Heart right ventricle (tissue), 16 donors: ENCODE measurements around the gene MAML1. TPM values are rescaled to one million over a fixed set of nuclear protein-coding genes. Genes with fewer than 3 reads are reported as not detected.

Experiments used
- ATAC-seq, 8 donors: fragments of 200-7000 bp; cut with Tn5 transposase; one replicate each; pipeline ENCODE4 v1.9.1; 2020; ENCODE audit warnings: mild to moderate bottlenecking in 8 of 8, moderate library complexity in 8 of 8, moderate number of reproducible peaks in 1 of 8
- DNase-seq, 2 donors: peaks; one replicate each; pipeline ENCODE4 v3.0.0-alpha.2; 2020
- H3K27ac ChIP-seq, 10 donors: fragments of 200-600 bp; sonication (generic) in 2 of 10; one replicate each; pipeline versions ENCODE4 v1.5.0 to v1.8.0; 2020 to 2022; ENCODE audit warnings: mild to moderate bottlenecking in 3 of 10
- H3K27me3 ChIP-seq, 7 donors: fragments of 200-600 bp; one replicate each; pipeline ENCODE4 v1.8.0; 2021 to 2022; ENCODE audit warnings: mild to moderate bottlenecking in 2 of 7
- H3K36me3 ChIP-seq, 9 donors: fragments of 200-600 bp; sonication (generic) in 1 of 9; one replicate each; pipeline versions ENCODE4 v1.5.0 to v1.8.0; 2020 to 2022; ENCODE audit warnings: mild to moderate bottlenecking in 2 of 9
- H3K4me1 ChIP-seq, 9 donors: fragments of 200-600 bp; sonication (generic) in 1 of 9; one replicate each; pipeline versions ENCODE4 v1.5.0 to v1.8.0; 2020 to 2022; ENCODE audit warnings: mild to moderate bottlenecking in 4 of 9
- H3K4me3 ChIP-seq, 10 donors: fragments of 200-600 bp; sonication (generic) in 2 of 10; one replicate each; pipeline versions ENCODE4 v1.5.0 to v1.8.0; 2020 to 2022; ENCODE audit warnings: mild to moderate bottlenecking in 7 of 10, moderate library complexity in 2 of 10
- H3K9me3 ChIP-seq, 11 donors: fragments of 200-600 bp in 10 of 11; sonication (generic) in 2 of 11; one replicate each; pipeline versions ENCODE4 v1.5.0 to v1.8.0; 2013 to 2022; ENCODE audit warnings: mild to moderate bottlenecking in 2 of 11, control low read depth in 1 of 11, moderate library complexity in 1 of 11
- CTCF ChIP-seq, 9 donors: fragments of 200-600 bp; sonication (generic) in 2 of 9; IDR thresholded peaks; one replicate each; pipeline versions ENCODE4 v1.5.0 to v1.8.0; 2021 to 2022; ENCODE audit warnings: antibody characterized with exemption in 9 of 9, mild to moderate bottlenecking in 5 of 9, moderate library complexity in 1 of 9
- whole genome bisulfite sequencing, 2 donors: extraction: QIAGEN DNeasy Blood & Tissue Kit; methylation state at CpG; one replicate each; pipeline ENCODE4 v1.1.7; 2013; ENCODE audit warnings: inconsistent platforms in 1 of 2; 5-methylcytosine and 5-hydroxymethylcytosine counted together
- intact Hi-C, 10 donors: fragments of 100-400 bp; cut with DNase I; formaldehyde crosslinking; loops; one replicate each; pipeline versions ENCODE4 v1.11.1 to v1.14.2; 2022
- polyA plus RNA-seq, 2 donors: library from polyadenylated mRNA; stranded (reverse); fragments of 200-250 nt; gene quantifications; one replicate each; pipeline ENCODE4 v1.2.3, GENCODE V29; 2013
- total RNA-seq, 10 donors: library from RNA; stranded (reverse); fragmentation: NEBNext Ultra II Directional in 3 of 10; extraction: Animal tissue kit (Norgen Biotek cat#: 25700) in 3 of 10; gene quantifications; one replicate each; pipeline versions ENCODE4 v1.2.1 to v1.2.4, GENCODE V29; 2021 to 2023
- donor health status: Arrhythmogenic right ventricular cardiomyopathy.
- donor health status: ischemic (EF 13 %, LVEDD 7.1; RV severe dilation, severe dysfunction).
- donor health status: healthy with polysubstance abuse.
- donor health status: DM: no; HTN: yes; CAD: no.
- donor health status: DM: no; HTN: no; CAD: no.
- donor health status: ischemic (EF 25% LVEDD 6.9; RV normal size, moderate dysfunction).
- donor health status: ischemic (EF 25% LVEDD 5.7; RV mildly dilated, moderate dysfunction).
- donor health status: healthy.
- donor health status: DM: yes; HTN: yes; CAD: no.
- donor health status: Ischemic cardiomyopathy.
- donor health status: ischemic (EF 35%, LVEDD 5.7; RV mildly dilated, moderate dysfunction).
- donor health status: nonischemic (EF 11% LVEDD 7.7; RV severe dilation, severe dysfunction).
- donor health status: DM: yes; HTN: yes; CAD: no.
- donor health status: PGD.
- donor health status: ischemic (EF 29% LVEDD 5.4; RV normal size, mild dysfunction).
- donor health status: nonischemic (EF 23%, LVEDD 6.1; RV moderate dilation, normal function).

Gene MAML1
- total and polyA plus RNA-seq, 12 donors: 5.5 to 15.3 (median 11.9) TPM

DNA sequence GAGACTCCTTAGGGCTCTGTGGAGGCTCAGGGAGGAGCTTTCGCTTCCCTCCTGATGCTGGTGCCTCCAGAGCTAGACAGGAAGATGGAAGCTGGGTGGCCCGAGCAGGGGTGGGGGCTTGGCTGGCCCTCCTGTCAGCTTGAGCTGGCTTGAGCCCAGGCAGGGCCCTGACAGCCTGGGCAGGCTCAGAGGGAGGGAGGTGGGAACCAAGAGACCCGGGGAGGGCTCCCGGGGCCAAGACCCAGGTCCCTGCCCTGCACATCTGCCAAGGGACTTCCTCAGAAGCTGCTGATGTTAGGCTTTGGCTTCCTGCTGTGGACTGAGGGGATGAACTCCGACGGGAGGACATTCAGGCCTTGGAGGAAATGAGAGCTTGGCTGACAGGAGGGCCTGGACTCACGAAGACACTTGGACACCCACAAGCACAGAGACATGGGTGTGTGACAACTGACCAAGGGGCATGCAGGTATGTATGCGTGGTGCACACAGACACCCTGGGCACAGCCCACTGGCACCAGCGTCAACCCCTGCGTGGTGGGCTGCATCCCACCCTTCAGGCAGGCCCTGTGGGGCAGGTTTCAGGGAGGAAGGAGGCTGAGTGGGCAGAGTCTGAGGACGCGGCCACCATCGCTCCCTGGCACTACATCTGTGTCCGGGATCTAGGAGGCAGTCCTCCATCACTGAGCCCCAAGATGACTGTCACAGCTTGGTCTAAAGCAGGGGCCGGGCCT is 59.4 kb downstream of the MAML1 start:
- Histone ChIP-seq H3K9me3 (no peaks in the 10 kb centered on the region), H3K4me1 (peaks cover 33 to 54% (median 53%) of the 10 kb centered on the region in 9 donors), H3K27me3 (no peaks in the 10 kb centered on the region), H3K27ac (peak overlapping the region; percentile 32 to 92 (median 82)), H3K36me3 (peaks cover 0 to 1% (median 0%) of the 10 kb centered on the region in 9 donors), H3K4me3 (no peak overlapping the region)
- no peak for TF ChIP-seq CTCF (IDR thresholded peaks at IDR 0.05)
- intact Hi-C loops: loop anchor here in 1 of 10 donors (2.0 kb wide), 1 partner anchor 21 kb away; no protein-coding TSS in a partner anchor
- 62 to 64% methylated on average over 15 of the region's 15 CpGs for WGBS, 2 donors
- ATAC-seq: peak in 4 of 8 donors; percentile 0 to 13 (median 4)
- peak in 1 of 2 donors; percentile 55 for DNase-seq

- intact Hi-C loops: no loop called here
- WGBS, 2 donors: 72 to 88% methylated on average over 24 of the region's 24 CpGs
- peak in 6 of 8 donors; percentile 2 to 17 (median 7) for ATAC-seq
- Histone ChIP-seq H3K27ac (peak overlapping the region; percentile 32 to 92 (median 82)), H3K4me3 (peak overlapping the region in 4 of 10 donors; percentile 65 to 76 (median 67)), H3K4me1 (peaks cover 33 to 56% (median 54%) of the 10 kb centered on the region in 9 donors), H3K9me3 (no peaks in the 10 kb centered on the region), H3K36me3 (peaks cover 0 to 9% (median 7%) of the 10 kb centered on the region in 9 donors), H3K27me3 (no peaks in the 10 kb centered on the region)
- DNase-seq: peak in 1 of 2 donors; percentile 49
- TF ChIP-seq CTCF (IDR thresholded peaks at IDR 0.05): no peak
These were observed 60.2 kb downstream of the MAML1 start for GRCh38 chr5:179792612-179793467.

- peaks cover 0 to 17% (median 14%) of the 10 kb centered on the region in 9 donors for H3K36me3 ChIP-seq
- H3K9me3 ChIP-seq: no peaks in the 10 kb centered on the region
- WGBS, 2 donors: 24 to 26% methylated on average over 15 to 19 of the region's 19 CpGs
- H3K27me3 ChIP-seq: no peaks in the 10 kb centered on the region
- TF ChIP-seq CTCF (IDR thresholded peaks at IDR 0.05): no peak
- H3K27ac ChIP-seq: peak within 1 kb of the TSS; percentile 32 to 92 (median 82)
- peaks cover 33 to 56% (median 54%) of the 10 kb centered on the region in 9 donors for H3K4me1 ChIP-seq
- peak; percentile 53 to 83 (median 74) for ATAC-seq
- peak; percentile 84 to 86 for DNase-seq
- H3K4me3 ChIP-seq: peak within 1 kb of the TSS in 8 of 10 donors; percentile 11 to 84 (median 67)
- intact Hi-C loops: loop anchor here in 3 of 10 donors (1.0 to 2.0 kb wide), 2 partner anchors 30 to 31 kb away; no protein-coding TSS in a partner anchor
These were observed 61.0 kb downstream of the MAML1 start, which contains the start of gene LTC4S for GRCh38 chr5:179793468-179794139. LTC4S (plus strand) TSS chr5:179793986; CDS start chr5:179794081, 95 bp downstream.
